ENCODE results near the gene HCN1.

- TF ChIP-seq CTCF (IDR thresholded peaks at IDR 0.05) (no peak), POLR2AphosphoS5 (IDR thresholded peaks at IDR 0.05) (no peak)
Measured at GRCh38 chr5:45274241-45274640, 421.9 kb downstream of the HCN1 start.

Data from sigmoid colon (tissue), 4 donors.